HepG2 (cell line): ENCODE data around the gene ABT1. TPM values are rescaled to one million over a fixed set of nuclear protein-coding genes. Genes with fewer than 3 reads are reported as not detected.
A peak's percentile ranks its signal among the peaks of the same experiment; 100 is the strongest.

Experiments used
- GABPB1 ChIP-seq: IDR thresholded peaks from 2 replicates; pipeline ENCODE4 v1.6.1; 2016; ENCODE audit warnings: mild to moderate bottlenecking, missing genetic modification reagents, moderate library complexity, missing compliant biosample characterization
- HOXA3 ChIP-seq: sonication (generic); formaldehyde crosslinking; IDR thresholded peaks from 2 replicates; pipeline ENCODE4 v1.5.0; 2020; ENCODE audit warnings: missing genetic modification reagents
- SKI ChIP-seq: fragments of 450-650 bp; IDR thresholded peaks from one replicate; pipeline ENCODE4 v1.6.1; 2018; ENCODE audit warnings: mild to moderate bottlenecking; ENCODE audit not compliant: partially characterized antibody
- SOX6 ChIP-seq, 2 experiments: fragments of 450-650 bp in 1 of 2; sonication (generic) in 1 of 2; formaldehyde crosslinking in 1 of 2; IDR thresholded peaks; 2 replicates each; pipeline versions ENCODE4 v1.4.0 to v1.6.1; 2017 to 2020; ENCODE audit warnings: antibody characterized with exemption in 1 of 2, mild to moderate bottlenecking in 1 of 2, missing genetic modification reagents in 1 of 2
- SP140L ChIP-seq: sonication (generic); formaldehyde crosslinking; IDR thresholded peaks from 2 replicates; pipeline ENCODE4 v1.4.0; 2020; ENCODE audit warnings: missing genetic modification reagents, borderline replicate concordance
- ZIK1 ChIP-seq: sonication (generic); formaldehyde crosslinking; IDR thresholded peaks from 2 replicates; pipeline ENCODE4 v1.5.0; 2020; ENCODE audit warnings: mild to moderate bottlenecking, low read depth, missing genetic modification reagents, borderline replicate concordance
- ZNF296 ChIP-seq: sonication (generic); formaldehyde crosslinking; conservative IDR thresholded peaks from 2 replicates; pipeline ENCODE4 v1.5.0; 2020; ENCODE audit warnings: mild to moderate bottlenecking, missing genetic modification reagents
- polyA plus RNA-seq, 8 experiments: library from polyadenylated mRNA; depleted of rRNA in 3 of 8; stranded (reverse) in 7 of 8; unstranded in 1 of 8; fragments of >200 nt; fragmentation: Illumina TruSeq in 4 of 8; extraction: Trizol in 4 of 8; gene quantifications; 2 replicates each; pipeline versions ENCODE4 v1.2.1 to v1.2.3, GENCODE V29; 2011 to 2016; ENCODE audit warnings: low read depth in 4 of 8, missing spikeins in 1 of 8, mixed read lengths in 1 of 8; ENCODE audit not compliant: insufficient read depth in 1 of 8
- total RNA-seq, 5 experiments: library from RNA; depleted of rRNA; stranded (reverse); fragments of >200 nt; fragmentation: Illumina TruSeq; extraction: Trizol; gene quantifications; 2 replicates each; pipeline ENCODE4 v1.2.3, GENCODE V29; 2016; ENCODE audit warnings: low read depth in 1 of 5
- TF ChIP-seq, protein P1 (sequence below): sonication (generic); formaldehyde crosslinking; IDR thresholded peaks from 2 replicates; pipeline ENCODE4 v1.5.1; 2020; ENCODE audit warnings: mild to moderate bottlenecking, missing genetic modification reagents
- TF ChIP-seq, protein P2 (sequence below): IDR thresholded peaks from 2 replicates; pipeline ENCODE4 v1.6.1; 2018; ENCODE audit warnings: missing genetic modification reagents
- TF ChIP-seq, protein P3 (sequence below): sonication (generic); formaldehyde crosslinking; IDR thresholded peaks from 2 replicates; pipeline ENCODE4 v1.4.0; 2020; ENCODE audit warnings: mild to moderate bottlenecking, missing genetic modification reagents
- TF ChIP-seq, protein P4 (sequence below), 2 experiments: IDR thresholded peaks; 2 replicates each; pipeline ENCODE4 v1.6.1; 2011 to 2012; ENCODE audit warnings: low read length in 2 of 2, borderline replicate concordance in 1 of 2, low read depth in 1 of 2, mild to moderate bottlenecking in 1 of 2, moderate library complexity in 1 of 2
- TF ChIP-seq, protein P5 (sequence below): sonication (generic); formaldehyde crosslinking; IDR thresholded peaks from 2 replicates; pipeline ENCODE4 v1.8.1; 2023; ENCODE audit warnings: mild to moderate bottlenecking, inconsistent platforms, moderate library complexity, missing genetic modification reagents, borderline replicate concordance

Gene ABT1
- total and polyA plus RNA-seq, 2 of the 13 experiments (the other 11 are each of a cell fraction or from before 2014, with no cell fraction given): 38.4 TPM

DNA sequence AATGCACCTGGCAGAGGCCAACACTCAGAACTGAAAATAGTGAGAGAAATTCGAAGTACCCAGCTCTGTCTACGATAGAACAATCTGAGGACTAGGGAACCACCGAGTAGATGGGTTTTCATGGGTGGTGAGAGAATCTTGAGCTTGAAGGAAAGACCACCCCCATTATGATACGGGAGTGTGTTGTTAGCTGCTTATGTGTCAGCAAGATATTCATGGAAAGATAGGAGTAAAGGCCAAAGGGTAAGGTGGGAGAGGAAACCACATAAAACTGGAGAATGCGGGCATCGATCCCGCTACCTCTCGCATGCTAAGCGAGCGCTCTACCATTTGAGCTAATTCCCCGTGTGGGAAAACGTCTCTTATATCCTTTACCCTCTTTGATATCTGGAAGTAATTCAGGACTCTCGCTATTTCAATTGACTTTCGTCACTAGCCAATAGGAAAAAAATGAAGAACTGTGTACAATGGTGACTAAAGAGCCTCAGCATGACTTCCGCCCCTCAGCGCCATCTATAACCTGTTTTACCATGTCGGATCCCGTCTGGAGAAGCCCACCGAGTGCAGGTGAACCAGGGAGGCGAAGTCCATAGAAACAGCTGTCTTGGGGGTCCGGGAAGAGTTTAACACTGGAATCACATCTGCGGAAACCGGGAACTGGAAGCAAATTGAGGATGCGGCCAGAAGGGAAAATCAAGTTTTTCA is 25.0 kb upstream of the ABT1 start (continued):
- TF ChIP-seq GABPB1 (CRISPR knock-in tag) (peak; percentile 45; the same call in 1 of the 2 replicates), SP140L (CRISPR knock-in tag) (peak; percentile 77; the same call in 1 of the 2 replicates), ZNF296 (no peak), SOX6 (IDR thresholded peaks at IDR 0.05) (no peak), SOX6 (CRISPR knock-in tag; IDR thresholded peaks at IDR 0.05) (peak; percentile 84), HOXA3 (CRISPR knock-in tag) (peak; percentile 72), ZIK1 (CRISPR knock-in tag) (no peak), SKI (peak; percentile 13)
- TF ChIP-seq, protein P1, sequence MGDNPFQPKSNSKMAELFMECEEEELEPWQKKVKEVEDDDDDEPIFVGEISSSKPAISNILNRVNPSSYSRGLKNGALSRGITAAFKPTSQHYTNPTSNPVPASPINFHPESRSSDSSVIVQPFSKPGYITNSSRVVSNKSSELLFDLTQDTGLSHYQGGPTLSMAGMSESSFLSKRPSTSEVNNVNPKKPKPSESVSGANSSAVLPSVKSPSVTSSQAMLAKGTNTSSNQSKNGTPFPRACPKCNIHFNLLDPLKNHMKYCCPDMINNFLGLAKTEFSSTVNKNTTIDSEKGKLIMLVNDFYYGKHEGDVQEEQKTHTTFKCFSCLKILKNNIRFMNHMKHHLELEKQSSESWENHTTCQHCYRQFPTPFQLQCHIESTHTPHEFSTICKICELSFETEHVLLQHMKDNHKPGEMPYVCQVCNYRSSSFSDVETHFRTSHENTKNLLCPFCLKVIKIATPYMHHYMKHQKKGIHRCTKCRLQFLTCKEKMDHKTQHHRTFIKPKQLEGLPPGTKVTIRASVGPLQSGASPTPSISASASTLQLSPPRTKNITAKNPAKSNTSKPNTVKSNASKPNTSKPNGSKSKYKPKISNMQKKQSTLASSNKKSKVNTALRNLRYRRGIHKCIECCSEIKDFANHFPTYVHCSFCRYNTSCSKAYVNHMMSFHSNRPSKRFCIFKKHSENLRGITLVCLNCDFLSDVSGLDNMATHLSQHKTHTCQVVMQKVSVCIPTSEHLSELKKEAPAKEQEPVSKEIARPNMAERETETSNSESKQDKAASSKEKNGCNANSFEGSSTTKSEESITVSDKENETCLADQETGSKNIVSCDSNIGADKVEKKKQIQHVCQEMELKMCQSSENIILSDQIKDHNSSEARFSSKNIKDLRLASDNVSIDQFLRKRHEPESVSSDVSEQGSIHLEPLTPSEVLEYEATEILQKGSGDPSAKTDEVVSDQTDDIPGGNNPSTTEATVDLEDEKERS: peak; percentile 4; the same call in 1 of the 2 replicates
- TF ChIP-seq, protein P2, sequence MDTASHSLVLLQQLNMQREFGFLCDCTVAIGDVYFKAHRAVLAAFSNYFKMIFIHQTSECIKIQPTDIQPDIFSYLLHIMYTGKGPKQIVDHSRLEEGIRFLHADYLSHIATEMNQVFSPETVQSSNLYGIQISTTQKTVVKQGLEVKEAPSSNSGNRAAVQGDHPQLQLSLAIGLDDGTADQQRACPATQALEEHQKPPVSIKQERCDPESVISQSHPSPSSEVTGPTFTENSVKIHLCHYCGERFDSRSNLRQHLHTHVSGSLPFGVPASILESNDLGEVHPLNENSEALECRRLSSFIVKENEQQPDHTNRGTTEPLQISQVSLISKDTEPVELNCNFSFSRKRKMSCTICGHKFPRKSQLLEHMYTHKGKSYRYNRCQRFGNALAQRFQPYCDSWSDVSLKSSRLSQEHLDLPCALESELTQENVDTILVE (CRISPR knock-in tag): peak; percentile 94
- TF ChIP-seq, protein P3, sequence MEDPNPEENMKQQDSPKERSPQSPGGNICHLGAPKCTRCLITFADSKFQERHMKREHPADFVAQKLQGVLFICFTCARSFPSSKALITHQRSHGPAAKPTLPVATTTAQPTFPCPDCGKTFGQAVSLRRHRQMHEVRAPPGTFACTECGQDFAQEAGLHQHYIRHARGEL (CRISPR knock-in tag): no peak
- TF ChIP-seq, protein P4, sequence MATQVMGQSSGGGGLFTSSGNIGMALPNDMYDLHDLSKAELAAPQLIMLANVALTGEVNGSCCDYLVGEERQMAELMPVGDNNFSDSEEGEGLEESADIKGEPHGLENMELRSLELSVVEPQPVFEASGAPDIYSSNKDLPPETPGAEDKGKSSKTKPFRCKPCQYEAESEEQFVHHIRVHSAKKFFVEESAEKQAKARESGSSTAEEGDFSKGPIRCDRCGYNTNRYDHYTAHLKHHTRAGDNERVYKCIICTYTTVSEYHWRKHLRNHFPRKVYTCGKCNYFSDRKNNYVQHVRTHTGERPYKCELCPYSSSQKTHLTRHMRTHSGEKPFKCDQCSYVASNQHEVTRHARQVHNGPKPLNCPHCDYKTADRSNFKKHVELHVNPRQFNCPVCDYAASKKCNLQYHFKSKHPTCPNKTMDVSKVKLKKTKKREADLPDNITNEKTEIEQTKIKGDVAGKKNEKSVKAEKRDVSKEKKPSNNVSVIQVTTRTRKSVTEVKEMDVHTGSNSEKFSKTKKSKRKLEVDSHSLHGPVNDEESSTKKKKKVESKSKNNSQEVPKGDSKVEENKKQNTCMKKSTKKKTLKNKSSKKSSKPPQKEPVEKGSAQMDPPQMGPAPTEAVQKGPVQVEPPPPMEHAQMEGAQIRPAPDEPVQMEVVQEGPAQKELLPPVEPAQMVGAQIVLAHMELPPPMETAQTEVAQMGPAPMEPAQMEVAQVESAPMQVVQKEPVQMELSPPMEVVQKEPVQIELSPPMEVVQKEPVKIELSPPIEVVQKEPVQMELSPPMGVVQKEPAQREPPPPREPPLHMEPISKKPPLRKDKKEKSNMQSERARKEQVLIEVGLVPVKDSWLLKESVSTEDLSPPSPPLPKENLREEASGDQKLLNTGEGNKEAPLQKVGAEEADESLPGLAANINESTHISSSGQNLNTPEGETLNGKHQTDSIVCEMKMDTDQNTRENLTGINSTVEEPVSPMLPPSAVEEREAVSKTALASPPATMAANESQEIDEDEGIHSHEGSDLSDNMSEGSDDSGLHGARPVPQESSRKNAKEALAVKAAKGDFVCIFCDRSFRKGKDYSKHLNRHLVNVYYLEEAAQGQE (IDR thresholded peaks at IDR 0.05; ENCODE audit: borderline replicate concordance in 1 of 2, low read depth in 1 of 2, low read length in 2 of 2): no peak; a peak in 1 of 4 replicates
- TF ChIP-seq, protein P5, sequence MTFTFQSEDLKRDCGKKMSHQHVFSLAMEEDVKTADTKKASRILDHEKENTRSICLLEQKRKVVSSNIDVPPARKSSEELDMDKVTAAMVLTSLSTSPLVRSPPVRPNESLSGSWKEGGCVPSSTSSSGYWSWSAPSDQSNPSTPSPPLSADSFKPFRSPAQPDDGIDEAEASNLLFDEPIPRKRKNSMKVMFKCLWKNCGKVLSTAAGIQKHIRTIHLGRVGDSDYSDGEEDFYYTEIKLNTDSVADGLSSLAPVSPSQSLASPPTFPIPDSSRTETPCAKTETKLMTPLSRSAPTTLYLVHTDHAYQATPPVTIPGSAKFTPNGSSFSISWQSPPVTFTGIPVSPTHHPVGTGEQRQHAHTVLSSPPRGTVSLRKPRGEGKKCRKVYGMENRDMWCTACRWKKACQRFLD (CRISPR knock-in tag): no peak
